Measurements from ENCODE around the gene SIRT7.

Gene SIRT7

DNA sequence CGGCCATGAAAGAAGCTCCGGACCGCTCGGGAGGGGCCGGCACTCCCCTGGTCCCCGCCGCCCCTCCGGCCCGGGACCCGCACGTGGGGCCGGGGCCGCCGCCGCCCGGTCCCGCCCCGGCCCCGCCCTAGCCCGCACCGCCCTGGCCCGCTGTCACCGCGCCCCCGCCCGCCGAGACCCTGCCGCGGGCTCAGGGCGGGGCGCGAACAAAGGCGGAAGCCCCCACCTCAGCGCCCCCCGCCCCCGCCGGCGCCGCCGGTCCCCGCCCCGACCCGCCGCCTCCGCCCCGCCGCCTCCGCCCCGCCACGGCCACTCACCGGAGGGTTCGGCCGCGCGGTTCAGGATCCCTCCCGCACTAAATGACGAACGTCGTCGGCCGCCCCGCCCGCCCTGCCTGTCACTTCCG is 47.0 kb downstream of the SIRT7 start, which contains the start of gene ARHGDIA:
Gene ARHGDIA (minus strand): TSS at position 357 of the 406 bp plus-strand sequence. CDS start 1,407 bp downstream, outside the sequence.
- H3K36me3 ChIP-seq (replicated peaks), result peaks cover 24% of the 10 kb centered on the region
- H3K27me3 ChIP-seq (replicated peaks), result no peaks in the 10 kb centered on the region
- H3K27ac ChIP-seq, result peak within 1 kb of the TSS; percentile 88
- DNase-seq, result no peak
- peak within 1 kb of the TSS; percentile 83 for H3K4me3 ChIP-seq (ENCODE audit: low read depth, low read length)
- in situ Hi-C loops (cut with HindIII; ENCODE audit: low pct_ligation_motif_present, low sequenced_read_pairs), result no loop called here
- no peak for TF ChIP-seq CTCF (IDR thresholded peaks at IDR 0.05; ENCODE audit: low read depth, low read length, missing control alignments)

GRCh38 chr17:81870131-81870980 is 47.6 kb downstream of the SIRT7 start:
- no peaks in the 10 kb centered on the region for H3K27me3 ChIP-seq (replicated peaks)
- TF ChIP-seq CTCF (IDR thresholded peaks at IDR 0.05; ENCODE audit: low read depth, low read length, missing control alignments), result no peak
- in situ Hi-C loops (cut with HindIII; ENCODE audit: low pct_ligation_motif_present, low sequenced_read_pairs), result no loop called here
- peak; percentile 40 for DNase-seq
- peak overlapping the region; percentile 83 for H3K4me3 ChIP-seq (ENCODE audit: low read depth, low read length)
- peak overlapping the region; percentile 84 for H3K27ac ChIP-seq
- peaks cover 24% of the 10 kb centered on the region for H3K36me3 ChIP-seq (replicated peaks)

GRCh38 chr17:81869221-81870130 is 48.5 kb downstream of the SIRT7 start:
- in situ Hi-C loops (cut with HindIII; ENCODE audit: low pct_ligation_motif_present, low sequenced_read_pairs), result no loop called here
- peak overlapping the region; percentile 84 for H3K27ac ChIP-seq
- peak; percentile 9 for DNase-seq
- TF ChIP-seq CTCF (IDR thresholded peaks at IDR 0.05; ENCODE audit: low read depth, low read length, missing control alignments), result peak; percentile 76
- H3K36me3 ChIP-seq (replicated peaks), result peaks cover 24% of the 10 kb centered on the region
- peak overlapping the region; percentile 83 for H3K4me3 ChIP-seq (ENCODE audit: low read depth, low read length)
- no peaks in the 10 kb centered on the region for H3K27me3 ChIP-seq (replicated peaks)

- Histone ChIP-seq H3K4me3 (ENCODE audit: low read depth, low read length) (peak overlapping the region; percentile 83), H3K36me3 (replicated peaks) (peaks cover 24% of the 10 kb centered on the region), H3K27me3 (replicated peaks) (no peaks in the 10 kb centered on the region), H3K27ac (peak overlapping the region; percentile 7)
- DNase-seq, result peak; percentile 79
- in situ Hi-C loops (cut with HindIII; ENCODE audit: low pct_ligation_motif_present, low sequenced_read_pairs), result no loop called here
- TF ChIP-seq CTCF (IDR thresholded peaks at IDR 0.05; ENCODE audit: low read depth, low read length, missing control alignments), result no peak
These were observed 49.2 kb downstream of the SIRT7 start for GRCh38 chr17:81868674-81869220.

DNA sequence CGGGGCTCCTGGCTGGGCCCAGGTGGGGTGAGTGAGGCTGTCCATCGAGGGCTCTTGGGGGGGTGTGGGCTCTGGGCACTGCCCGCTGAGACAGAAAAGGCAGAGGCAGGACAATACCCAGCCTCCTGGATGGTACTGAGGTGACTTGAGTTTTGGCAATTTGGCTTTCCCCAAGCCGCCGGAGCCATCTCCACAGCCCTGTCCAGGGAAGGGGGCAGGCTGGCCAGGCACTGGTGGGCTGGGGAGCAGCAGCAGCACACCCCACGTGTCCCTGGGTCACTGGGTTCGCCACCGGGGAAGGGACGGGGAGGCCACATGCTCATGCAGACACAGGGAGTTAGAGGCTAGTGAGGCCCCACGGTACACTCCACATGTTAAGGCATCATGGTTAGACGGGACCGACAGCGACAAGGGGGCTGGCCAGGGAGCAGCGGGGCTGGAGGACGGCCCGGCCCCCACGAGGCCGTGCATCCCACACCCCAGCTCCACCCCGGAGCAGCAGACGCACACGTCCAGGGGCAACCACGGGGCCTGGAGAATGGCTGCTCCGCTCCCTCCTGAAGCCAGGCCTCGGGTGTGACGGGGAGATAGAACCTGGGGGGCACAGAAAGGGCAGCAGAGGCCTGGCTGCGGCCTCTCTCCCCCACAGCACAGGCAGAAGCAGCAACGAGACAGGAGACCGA is 49.8 kb downstream of the SIRT7 start:
- peaks cover 24% of the 10 kb centered on the region for H3K36me3 ChIP-seq (replicated peaks)

More for the DNA sequence above, 49.8 kb downstream of the SIRT7 start:
- DNase-seq, result peak; percentile 2
- H3K27me3 ChIP-seq (replicated peaks), result no peaks in the 10 kb centered on the region
- in situ Hi-C loops (cut with HindIII; ENCODE audit: low pct_ligation_motif_present, low sequenced_read_pairs), result no loop called here
- TF ChIP-seq CTCF (IDR thresholded peaks at IDR 0.05; ENCODE audit: low read depth, low read length, missing control alignments), result no peak
- H3K4me3 ChIP-seq (ENCODE audit: low read depth, low read length), result no peak overlapping the region
- H3K27ac ChIP-seq, result peak overlapping the region; percentile 50
